ENCODE data around the gene MARCHF5.
A peak's percentile ranks its signal among the peaks of the same experiment; 100 is the strongest.

Gene MARCHF5, protein sequence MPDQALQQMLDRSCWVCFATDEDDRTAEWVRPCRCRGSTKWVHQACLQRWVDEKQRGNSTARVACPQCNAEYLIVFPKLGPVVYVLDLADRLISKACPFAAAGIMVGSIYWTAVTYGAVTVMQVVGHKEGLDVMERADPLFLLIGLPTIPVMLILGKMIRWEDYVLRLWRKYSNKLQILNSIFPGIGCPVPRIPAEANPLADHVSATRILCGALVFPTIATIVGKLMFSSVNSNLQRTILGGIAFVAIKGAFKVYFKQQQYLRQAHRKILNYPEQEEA

GRCh38 chr10:92290837-92291615 lies at the start of gene MARCHF5, which contains the start of gene CPEB3:
Gene MARCHF5 (plus strand): TSS chr10:92291167. CDS start chr10:92291495, 328 bp downstream.
Gene CPEB3 (minus strand): TSS chr10:92291078. CDS start chr10:92240350, 50,728 bp downstream.
- peak; percentile 91 to 94 for DNase-seq

DNA sequence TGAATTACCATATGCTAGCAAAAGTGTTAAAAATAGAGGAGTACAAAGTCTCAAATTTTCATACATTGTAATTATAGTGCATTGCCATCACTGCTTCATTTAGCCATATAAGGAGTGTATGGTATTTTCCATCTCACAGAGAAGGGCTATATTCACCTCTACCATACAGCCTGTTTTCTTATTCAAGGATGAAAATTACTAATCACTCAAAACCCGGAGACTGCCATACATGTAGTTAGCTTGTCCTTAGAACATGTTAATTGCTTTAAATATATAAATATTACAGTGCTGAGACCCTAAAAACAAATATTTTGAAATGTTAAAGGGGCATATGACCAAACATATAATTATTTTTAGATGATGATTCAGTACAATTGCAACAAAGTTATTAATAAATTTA lies 49.5 kb upstream of the MARCHF5 start:
- no peak for DNase-seq

GRCh38 chr10:92242380-92242779 lies 48.6 kb upstream of the MARCHF5 start:
- no peak for DNase-seq

- peak; percentile 23 to 34 for DNase-seq
Measured at GRCh38 chr10:92242910-92243671, 47.9 kb upstream of the MARCHF5 start.

GRCh38 chr10:92244796-92245195 lies 46.2 kb upstream of the MARCHF5 start:
- no peak for DNase-seq

DNA sequence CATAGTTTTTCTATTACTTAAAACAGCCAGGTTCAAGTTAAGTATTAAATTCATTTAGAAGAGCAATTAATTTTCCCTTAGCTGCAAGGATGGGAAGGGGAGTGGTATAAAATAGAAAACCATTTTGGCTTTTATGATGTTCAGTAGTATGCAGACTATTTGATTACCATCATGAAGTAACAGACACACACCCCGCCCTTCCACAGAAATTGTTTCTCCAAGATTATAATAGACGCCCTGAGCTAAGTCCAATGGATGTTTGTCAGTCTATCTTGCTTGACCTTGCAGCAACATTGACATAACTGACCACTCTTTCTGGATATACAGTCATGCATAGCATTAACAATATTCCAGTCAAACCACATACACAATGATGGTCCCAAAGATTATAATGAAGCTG lies 42.4 kb upstream of the MARCHF5 start:
- no peak for DNase-seq

- DNase-seq = no peak
Measured at GRCh38 chr10:92263396-92263795, 27.6 kb upstream of the MARCHF5 start.

- no peak for DNase-seq
Measured at GRCh38 chr10:92264249-92264648, 26.7 kb upstream of the MARCHF5 start.

- no peak for DNase-seq
Measured at GRCh38 chr10:92265687-92266258, 25.2 kb upstream of the MARCHF5 start.

DNA sequence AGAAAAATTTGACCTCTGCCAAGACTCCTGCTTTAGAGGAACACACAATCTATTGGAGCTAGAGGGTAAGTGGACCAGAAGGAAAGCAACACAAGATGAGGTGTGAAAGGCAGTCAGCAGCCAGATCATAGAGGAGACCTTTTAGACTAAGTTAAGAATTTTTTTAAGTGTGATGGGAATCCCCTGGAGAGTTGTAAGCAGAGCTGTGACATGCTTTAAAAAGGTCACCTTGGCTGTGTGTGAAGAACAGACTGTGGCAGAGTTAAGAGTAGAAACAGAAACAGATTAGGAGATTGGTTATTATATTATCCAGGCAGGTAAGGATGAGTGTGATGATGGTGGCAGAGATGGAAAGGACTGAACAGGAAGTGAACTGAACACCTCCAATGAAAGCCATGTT lies 23.6 kb upstream of the MARCHF5 start:
- no peak for DNase-seq

DNA sequence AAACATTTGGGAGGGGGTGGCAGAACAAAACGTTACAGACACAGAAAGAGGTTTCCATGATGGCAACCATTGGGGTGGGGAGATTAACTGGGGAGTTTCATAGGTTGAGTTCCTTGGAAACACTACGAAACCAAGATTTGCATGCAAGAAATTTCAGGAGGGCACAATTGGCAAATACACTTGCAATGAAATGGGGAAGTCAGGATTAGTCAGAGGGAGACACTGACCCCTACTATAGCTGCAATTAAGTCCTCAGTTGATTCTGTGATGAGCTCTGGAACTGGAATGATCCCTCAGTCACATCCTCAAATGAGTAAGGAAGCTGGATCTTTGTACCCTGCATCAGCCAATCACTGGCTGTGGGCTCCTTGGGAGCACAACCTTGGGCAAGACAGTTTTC lies 22.2 kb upstream of the MARCHF5 start:
- DNase-seq = no peak

GRCh38 chr10:92274071-92274470 lies 16.9 kb upstream of the MARCHF5 start:
- DNase-seq = no peak

DNA sequence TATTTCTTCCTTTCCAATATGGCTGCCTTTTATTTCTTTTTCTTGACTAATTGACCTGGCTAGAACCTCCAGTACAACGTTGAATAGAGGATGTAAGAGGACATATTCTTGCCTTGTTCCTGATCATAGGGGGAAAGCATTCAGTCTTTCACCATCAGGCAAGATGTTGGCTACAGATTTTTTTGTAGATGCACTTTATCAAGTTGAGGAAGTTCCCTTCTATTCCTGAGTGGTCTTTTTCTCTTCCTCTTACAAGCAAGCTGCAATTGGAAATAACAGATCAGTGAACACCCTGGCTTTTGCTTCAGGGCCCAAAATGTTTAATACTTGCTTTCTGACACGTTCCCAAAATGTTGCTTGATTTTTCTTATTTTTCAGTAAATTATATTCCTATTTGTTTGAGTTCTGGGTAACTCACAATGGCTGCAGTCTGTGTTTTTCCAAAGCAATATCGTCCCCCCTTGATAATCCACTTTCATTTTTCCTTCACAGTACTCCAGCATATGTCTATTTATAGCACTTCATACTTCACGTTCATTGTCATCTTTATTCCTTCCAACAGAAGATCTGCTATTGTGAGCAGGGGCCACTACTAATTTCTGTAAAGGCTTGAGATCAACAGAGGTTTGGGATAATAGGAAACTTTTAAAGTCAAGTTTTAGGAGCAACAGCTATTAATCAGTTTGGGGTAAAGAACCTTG lies 11.8 kb upstream of the MARCHF5 start:
- DNase-seq = no peak

- no peak for DNase-seq
Measured at GRCh38 chr10:92284112-92284704, 6.8 kb upstream of the MARCHF5 start.

- peak; percentile 29 to 38 for DNase-seq
Measured at GRCh38 chr10:92290076-92290836, 711 bp upstream of the MARCHF5 start.

- no peak for DNase-seq
Measured at GRCh38 chr10:92291616-92291865, 574 bp downstream of the MARCHF5 start.

- DNase-seq = peak; percentile 55 to 63
Measured at GRCh38 chr10:92291921-92292845, 1.2 kb downstream of the MARCHF5 start.

- DNase-seq = no peak
Measured at GRCh38 chr10:92298487-92298886, 7.5 kb downstream of the MARCHF5 start.

- no peak for DNase-seq
Measured at GRCh38 chr10:92303096-92303495, 12.1 kb downstream of the MARCHF5 start.

- no peak for DNase-seq
Measured at GRCh38 chr10:92304061-92304460, 13.1 kb downstream of the MARCHF5 start.

Measured in activated CD4-positive, alpha-beta T cell treated with anti-CD3 and anti-CD28 coated beads, Interleukin-2, amount 50 U/mL, for 48 hours (primary cell).